Glutamatergic neuron (in vitro differentiated cells): ENCODE results near the gene CPS1. TPM values are rescaled to one million over a fixed set of nuclear protein-coding genes. Genes with fewer than 3 reads are reported as not detected.
A peak's percentile ranks its signal among the peaks of the same experiment; 100 is the strongest.

Source experiments
- DNase-seq: peaks from one replicate; pipeline ENCODE4 v3.0.0; 2022
- H3K27ac Mint-ChIP-seq: one replicate; pipeline ENCODE4 v1.8.0; 2020; ENCODE audit warnings: mild to moderate bottlenecking, mixed read lengths, inconsistent platforms; ENCODE audit not compliant: unreplicated experiment
- H3K27me3 Mint-ChIP-seq: one replicate; pipeline ENCODE4 v1.8.0; 2020; ENCODE audit warnings: mild to moderate bottlenecking, moderate library complexity, mixed read lengths, inconsistent platforms; ENCODE audit not compliant: unreplicated experiment
- H3K36me3 Mint-ChIP-seq: one replicate; pipeline ENCODE4 v1.8.0; 2020; ENCODE audit warnings: mild to moderate bottlenecking, mixed read lengths, inconsistent platforms; ENCODE audit not compliant: unreplicated experiment
- H3K4me1 Mint-ChIP-seq: one replicate; pipeline ENCODE4 v1.8.0; 2020; ENCODE audit warnings: mild to moderate bottlenecking, low read depth, mixed read lengths, inconsistent platforms; ENCODE audit not compliant: unreplicated experiment
- H3K4me3 Mint-ChIP-seq: one replicate; pipeline ENCODE4 v1.8.0; 2020; ENCODE audit warnings: mild to moderate bottlenecking, mixed read lengths, inconsistent platforms; ENCODE audit not compliant: unreplicated experiment
- H3K9me3 Mint-ChIP-seq: one replicate; pipeline ENCODE4 v1.8.0; 2020; ENCODE audit warnings: mild to moderate bottlenecking, moderate library complexity, mixed read lengths, inconsistent platforms; ENCODE audit not compliant: unreplicated experiment
- CTCF ChIP-seq: fragments of 200-600 bp; sonication (generic); IDR thresholded peaks from one replicate; pipeline ENCODE4 v1.5.0; 2021; ENCODE audit not compliant: partially characterized antibody, unreplicated experiment
- total RNA-seq: library from RNA; stranded (reverse); fragmentation: NEBNext Ultra II Directional; extraction: Animal tissue kit (Norgen Biotek cat#: 25700); gene quantifications from one replicate; pipeline ENCODE4 v1.2.1, GENCODE V29; 2021; ENCODE audit not compliant: unreplicated experiment

Gene CPS1
- total RNA-seq, 1 donor from 2014 or later, result 31.1 TPM

GRCh38 chr2:210617732-210618330 is 61.4 kb downstream of the CPS1 start:
- Mint-ChIP-seq H3K36me3 (no peaks in the 10 kb centered on the region), H3K27me3 (peaks cover 2% of the 10 kb centered on the region), H3K27ac (no peak overlapping the region)

DNA sequence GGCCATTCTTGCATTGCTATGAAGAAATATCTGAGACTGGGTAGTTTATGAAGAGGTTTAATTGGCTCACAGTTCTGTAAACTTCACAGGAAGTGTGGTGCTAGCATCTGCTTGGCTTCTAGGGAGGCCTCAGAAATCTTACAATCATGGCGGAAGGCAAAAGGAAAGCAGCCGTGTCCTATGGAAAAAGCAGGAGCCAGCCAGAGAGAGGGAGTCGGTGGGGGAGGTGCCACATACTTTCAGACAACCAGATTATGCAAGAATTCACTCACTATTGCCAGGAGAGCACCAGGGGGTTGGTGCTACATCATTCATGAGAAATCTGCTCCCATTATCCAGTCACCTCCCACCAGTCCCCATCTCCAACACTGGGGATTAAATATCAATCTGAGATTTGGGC is 64.1 kb downstream of the CPS1 start:
- Mint-ChIP-seq H3K27me3 (no peaks in the 10 kb centered on the region), H3K4me3 (no peak overlapping the region), H3K9me3 (no peaks in the 10 kb centered on the region), H3K36me3 (no peaks in the 10 kb centered on the region), H3K27ac (no peak overlapping the region), H3K4me1 (no peaks in the 10 kb centered on the region)
- no peak for DNase-seq
- no peak for TF ChIP-seq CTCF

More at GRCh38 chr2:210617732-210618330, 61.4 kb downstream of the CPS1 start:
- Mint-ChIP-seq H3K9me3 (no peaks in the 10 kb centered on the region), H3K4me1 (no peaks in the 10 kb centered on the region), H3K4me3 (no peak overlapping the region)
- TF ChIP-seq CTCF, result peak; percentile 33
- no peak for DNase-seq

DNA sequence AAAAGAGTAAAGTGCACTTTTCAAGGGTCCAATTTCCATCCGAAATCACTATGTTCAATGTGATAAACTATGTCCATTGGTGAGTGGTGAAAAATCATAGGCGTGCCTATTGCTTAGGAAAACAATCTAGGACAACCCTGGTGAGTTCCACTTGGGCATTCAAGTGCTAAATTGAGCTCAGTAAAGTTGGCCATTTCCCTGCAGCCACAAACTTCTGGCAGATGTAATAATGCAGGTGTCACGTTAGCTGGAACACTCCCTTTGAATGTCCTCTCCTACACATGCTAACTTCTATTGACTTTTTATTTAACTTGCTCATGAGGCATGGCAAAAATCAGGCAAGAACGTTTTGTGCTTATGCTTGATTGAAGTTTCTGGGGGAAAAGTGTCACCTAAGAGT is 67.1 kb downstream of the CPS1 start:
- no peaks in the 10 kb centered on the region for H3K4me1 Mint-ChIP-seq
- H3K4me3 Mint-ChIP-seq, result no peak overlapping the region
- H3K9me3 Mint-ChIP-seq, result no peaks in the 10 kb centered on the region
- TF ChIP-seq CTCF, result no peak
- H3K27ac Mint-ChIP-seq, result no peak overlapping the region
- H3K36me3 Mint-ChIP-seq, result no peaks in the 10 kb centered on the region
- no peak for DNase-seq
- H3K27me3 Mint-ChIP-seq, result no peaks in the 10 kb centered on the region

DNA sequence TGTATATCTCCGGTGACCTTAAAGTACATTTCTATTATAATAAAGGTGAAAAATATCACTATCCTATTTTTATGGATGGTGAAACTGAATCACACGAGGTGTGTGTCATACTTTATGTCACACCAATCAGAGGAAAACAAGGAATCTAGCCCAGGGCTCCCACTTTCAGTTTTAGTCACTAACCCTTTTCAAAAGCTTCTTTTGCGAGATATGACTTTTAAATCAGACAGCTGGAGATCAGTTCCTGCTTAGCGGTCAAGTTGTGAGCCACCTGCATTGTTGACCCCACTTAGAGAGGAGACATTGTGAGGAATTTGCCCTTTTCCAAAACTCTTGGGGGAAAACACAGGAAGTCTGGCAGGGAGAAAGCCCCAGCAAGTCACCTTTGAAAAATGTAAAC is 70.5 kb downstream of the CPS1 start:
- Mint-ChIP-seq H3K36me3 (no peaks in the 10 kb centered on the region), H3K4me3 (no peak overlapping the region), H3K4me1 (peaks cover 8% of the 10 kb centered on the region), H3K27me3 (no peaks in the 10 kb centered on the region), H3K9me3 (no peaks in the 10 kb centered on the region), H3K27ac (no peak overlapping the region)
- DNase-seq, result no peak
- no peak for TF ChIP-seq CTCF

DNA sequence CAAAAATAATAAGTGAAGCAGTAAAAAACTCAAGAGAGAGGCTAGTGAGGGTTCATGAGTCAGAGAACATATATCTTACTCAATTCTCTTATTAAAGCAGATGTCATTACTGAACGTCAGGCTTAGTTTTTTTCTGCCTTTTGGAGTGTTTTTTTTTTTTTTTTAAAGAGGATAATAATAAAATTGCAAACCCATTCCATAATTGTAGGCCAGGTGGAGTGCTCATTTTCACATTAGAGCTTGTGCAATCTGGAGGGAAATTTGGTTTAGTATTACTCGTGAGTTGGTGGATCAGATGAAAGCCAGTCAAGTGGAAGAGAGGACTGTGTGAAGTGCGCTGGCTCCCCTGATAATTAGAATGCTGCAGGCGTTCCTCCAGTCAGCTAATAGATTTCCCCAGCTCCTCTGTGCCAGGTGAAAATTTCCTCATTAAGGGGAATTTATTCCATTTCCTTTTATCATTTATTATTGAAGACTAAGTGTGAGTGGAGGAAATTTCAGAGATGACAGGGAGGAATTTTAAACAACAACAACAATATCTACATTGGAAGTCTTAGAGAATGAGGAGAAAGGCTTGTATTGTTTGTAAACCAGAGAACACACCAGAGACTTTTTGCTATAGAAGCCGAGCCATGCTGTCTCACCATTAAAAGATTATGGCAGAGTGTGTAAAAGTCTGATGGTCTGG is 74.6 kb downstream of the CPS1 start:
- Mint-ChIP-seq H3K27me3 (no peaks in the 10 kb centered on the region), H3K4me3 (no peak overlapping the region), H3K27ac (peak overlapping the region; percentile 43), H3K4me1 (peaks cover 18% of the 10 kb centered on the region), H3K9me3 (no peaks in the 10 kb centered on the region), H3K36me3 (no peaks in the 10 kb centered on the region)
- peak; percentile 26 for DNase-seq
- no peak for TF ChIP-seq CTCF
